Mesenteric fat pad (tissue), 1 donor: ENCODE measurements around the gene ZNF514. TPM values are rescaled to one million over a fixed set of nuclear protein-coding genes. Genes with fewer than 3 reads are reported as not detected.
"Not testable (repeated sequence)": the region's sequence is repeated elsewhere in the genome, so short reads cannot be mapped to it uniquely, and the experiment has no call there.

Experiments
- DNase-seq: peaks from one replicate; pipeline ENCODE4 v3.0.0-alpha.2; 2020; ENCODE audit warnings: low spot score
- long read RNA-seq: library from polyadenylated mRNA; unstranded; transcript quantifications from one replicate; pipeline ENCODE4 v2.0.0, GENCODE V29; 2020
- total RNA-seq: library from RNA; stranded (reverse); fragmentation: NEBNext Ultra II Directional; extraction: Animal tissue kit (Norgen Biotek cat#: 25700); gene quantifications from one replicate; pipeline ENCODE4 v1.2.1, GENCODE V29; 2021
- donor health status: DM: yes; HTN: yes; CAD: no.

Gene ZNF514
- 11.7 TPM for total RNA-seq
- long read RNA-seq, full-length matches to known transcripts = 4 of 6 reads
- long read RNA-seq, partial matches to known transcripts = 0 of 6 reads
- long read RNA-seq, other reads (novel, unspliced or antisense) = 2 of 6 reads

- peak; percentile 92 for DNase-seq
Observed at GRCh38 chr2:95159690-95160449, at the start of gene ZNF514. TSS of gene ZNF514 (minus strand) at chr2:95159848. CDS start at chr2:95153253, 6,595 bp downstream.

DNA sequence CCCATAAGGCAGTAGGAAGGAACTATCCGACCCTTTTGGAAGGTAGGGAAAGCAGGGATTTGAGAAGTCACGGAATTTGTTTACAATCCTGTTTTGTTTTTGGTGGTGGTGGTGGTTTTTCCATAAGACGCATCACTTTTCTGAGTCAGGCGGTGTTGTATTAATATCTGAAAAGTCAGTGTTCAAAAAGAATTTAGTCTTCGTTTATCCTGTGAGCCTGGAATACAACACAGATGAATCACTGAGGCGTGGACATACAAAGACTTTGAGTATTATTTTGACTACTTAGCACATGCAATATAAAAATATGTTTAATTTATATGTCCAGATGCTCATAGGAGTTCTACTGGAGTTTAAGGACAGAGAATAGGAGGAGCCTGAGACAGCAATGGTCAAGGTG is 48.5 kb upstream of the ZNF514 start:
- DNase-seq = no peak

GRCh38 chr2:95207111-95207961 is 47.7 kb upstream of the ZNF514 start, which contains the start of gene ZNF892:
TSS of gene ZNF892 (plus strand) at chr2:95207521. CDS start at chr2:95207816, 295 bp downstream.
- DNase-seq = peak; percentile 96

GRCh38 chr2:95206096-95206495 is 46.4 kb upstream of the ZNF514 start:
- no peak for DNase-seq

GRCh38 chr2:95204396-95204795 is 44.7 kb upstream of the ZNF514 start:
- DNase-seq = no peak

- DNase-seq = no peak
Observed at GRCh38 chr2:95203911-95204310, 44.3 kb upstream of the ZNF514 start.

DNA sequence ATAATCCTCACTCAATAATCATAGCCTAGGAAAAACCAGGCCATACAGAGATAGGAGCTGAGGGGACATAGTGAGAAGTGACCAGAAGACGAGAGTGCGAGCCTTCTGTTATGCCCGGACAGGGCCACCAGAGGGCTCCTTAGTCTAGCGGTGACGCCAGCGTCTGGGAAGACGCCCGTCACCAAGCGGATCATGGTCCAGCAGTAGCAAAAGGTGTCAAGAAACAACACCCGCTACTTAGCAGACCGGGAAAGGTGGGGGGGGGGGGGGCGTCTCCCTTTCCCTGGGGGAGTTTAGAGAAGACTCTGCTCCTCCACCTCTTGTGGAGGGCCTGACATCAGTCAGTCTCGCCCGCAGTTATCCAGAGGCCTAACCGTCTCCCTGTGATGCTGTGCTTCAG is 33.3 kb upstream of the ZNF514 start:
- DNase-seq = not testable (repeated sequence)

DNA sequence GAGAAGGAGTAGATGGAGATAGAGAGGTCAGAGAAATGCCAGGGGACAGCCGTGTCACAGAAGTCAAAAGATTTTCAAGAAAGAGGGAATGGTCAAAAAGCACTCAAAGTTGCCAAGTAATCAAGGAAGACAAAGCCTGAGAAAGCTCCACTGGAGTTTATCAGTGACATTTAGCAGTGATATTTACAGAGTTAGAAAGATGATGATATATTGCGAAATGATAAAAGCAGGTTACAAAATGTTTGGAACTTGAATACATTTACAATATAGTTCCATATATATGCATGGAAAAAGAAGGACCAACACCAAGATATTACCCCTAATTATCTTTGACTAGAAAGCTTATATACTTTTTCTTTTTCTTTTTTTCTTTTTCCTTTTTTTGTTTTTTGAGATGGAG is 26.3 kb upstream of the ZNF514 start:
- DNase-seq = no peak

- no peak for DNase-seq
Observed at GRCh38 chr2:95185197-95185596, 25.5 kb upstream of the ZNF514 start.

- no peak for DNase-seq
Observed at GRCh38 chr2:95181774-95182173, 22.1 kb upstream of the ZNF514 start.

GRCh38 chr2:95179451-95179850 is 19.8 kb upstream of the ZNF514 start:
- no peak for DNase-seq

- no peak for DNase-seq
Observed at GRCh38 chr2:95174031-95174542, 14.4 kb upstream of the ZNF514 start.

DNA sequence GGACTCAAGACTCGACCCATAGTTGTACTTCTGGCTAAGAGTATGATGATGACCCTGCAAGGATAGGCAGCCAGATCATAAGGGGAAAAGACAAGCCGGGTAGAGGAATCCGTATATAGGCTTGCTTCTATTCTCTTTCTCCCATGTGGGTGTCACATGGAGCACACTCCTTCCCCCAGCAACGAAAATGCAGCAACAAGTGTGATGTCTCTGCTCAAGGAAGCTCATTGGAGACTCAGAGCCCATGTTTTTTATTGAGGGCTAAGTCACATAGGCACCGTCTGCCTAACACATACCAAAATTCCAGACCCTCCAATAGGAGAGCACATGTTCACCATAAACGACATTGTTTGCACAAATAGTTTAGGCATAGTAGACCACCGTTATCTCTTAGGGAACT is 12.3 kb upstream of the ZNF514 start:
- DNase-seq = no peak

GRCh38 chr2:95166065-95166763 is 6.6 kb upstream of the ZNF514 start:
- DNase-seq = no peak

GRCh38 chr2:95165371-95166064 is 5.9 kb upstream of the ZNF514 start, which contains the start of gene ZNF2:
TSS of gene ZNF2 (plus strand) at chr2:95165809. CDS start at chr2:95176227, 10,418 bp downstream.
- DNase-seq = peak; percentile 98

GRCh38 chr2:95165030-95165370 is 5.4 kb upstream of the ZNF514 start:
- no peak for DNase-seq

GRCh38 chr2:95158891-95159619 is 593 bp downstream of the ZNF514 start:
- DNase-seq = no peak

DNA sequence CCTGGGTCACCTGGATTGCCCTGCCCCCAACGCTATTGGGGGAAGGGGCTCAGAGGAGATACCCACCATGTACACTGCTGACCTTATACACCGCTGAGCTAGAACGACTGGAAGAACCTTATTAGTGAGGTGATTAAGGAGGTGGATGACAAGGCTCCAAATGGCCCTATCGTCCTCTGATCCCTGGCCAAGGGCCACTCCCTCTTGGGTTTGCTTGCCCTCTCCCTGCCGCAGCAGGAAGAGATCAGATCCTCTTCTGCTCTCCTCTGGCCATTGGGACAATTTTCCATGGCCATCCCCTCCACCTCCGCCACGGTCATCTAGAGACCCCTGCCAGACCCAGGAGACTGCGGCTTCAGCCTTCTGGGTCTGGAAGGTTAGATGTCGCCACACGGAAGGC is 1.2 kb downstream of the ZNF514 start:
- no peak for DNase-seq

DNA sequence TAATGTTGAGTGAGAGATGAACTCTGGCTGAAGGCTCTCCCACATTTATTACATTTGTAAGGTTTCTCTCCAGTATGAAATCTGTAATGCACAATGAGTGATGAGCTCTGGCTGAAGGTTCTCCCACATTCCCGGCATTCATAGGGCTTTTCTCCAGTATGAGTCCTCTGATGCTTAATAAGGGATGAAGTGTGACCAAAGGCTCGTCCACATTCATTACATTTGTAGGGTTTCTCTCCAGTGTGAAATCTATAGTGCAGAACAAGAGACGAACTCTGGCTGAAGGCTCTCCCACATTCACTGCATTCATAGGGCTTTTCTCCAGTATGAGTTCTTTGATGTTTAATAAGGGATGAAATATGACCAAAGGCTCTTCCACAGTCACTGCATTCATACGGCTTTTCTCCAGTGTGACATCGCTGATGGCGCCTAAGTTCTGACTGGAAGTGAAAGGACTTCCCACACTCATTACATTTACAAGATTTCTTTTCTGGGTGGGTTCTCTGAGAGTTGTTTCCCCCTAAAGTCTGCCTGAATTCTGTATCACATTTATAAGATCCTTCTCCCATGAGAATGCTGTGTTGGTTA is 10.2 kb downstream of the ZNF514 start:
- DNase-seq = peak; percentile 18
